Central memory CD8-positive, alpha-beta T cell (primary cell): Measurements from ENCODE around the gene ANKRD61.

Experiments used
- ATAC-seq: fragments of 150-1000 bp; cut with Tn5 transposase; replicated peaks from 2 replicates; pipeline ENCODE4 v1.10.0; 2022; ENCODE audit warnings: mild to moderate bottlenecking, moderate FRiP score, moderate number of reproducible peaks; ENCODE audit not compliant: poor library complexity, severe bottlenecking; ENCODE audit errors: extremely low read depth
- DNase-seq, 2 donors: peaks; one replicate each; pipeline ENCODE4 v3.0.0; 2021; ENCODE audit warnings: low spot score in 2 of 2
- H3K27ac Mint-ChIP-seq: one replicate; pipeline ENCODE4 v1.8.0; 2022; ENCODE audit warnings: low read depth, mild to moderate bottlenecking, moderate library complexity, mixed read lengths
- H3K27me3 Mint-ChIP-seq: one replicate; pipeline ENCODE4 v1.8.0; 2022; ENCODE audit warnings: mixed read lengths
- H3K36me3 Mint-ChIP-seq: one replicate; pipeline ENCODE4 v1.8.0; 2022; ENCODE audit warnings: mild to moderate bottlenecking, moderate library complexity, mixed read lengths; ENCODE audit not compliant: insufficient read depth
- H3K4me1 Mint-ChIP-seq: one replicate; pipeline ENCODE4 v1.8.0; 2022; ENCODE audit warnings: mixed read lengths
- H3K4me3 Mint-ChIP-seq: one replicate; pipeline ENCODE4 v1.8.0; 2022; ENCODE audit warnings: mild to moderate bottlenecking, moderate library complexity, mixed read lengths
- H3K9me3 Mint-ChIP-seq: one replicate; pipeline ENCODE4 v1.8.0; 2022; ENCODE audit warnings: mixed read lengths

Gene ANKRD61

GRCh38 chr7:6020371-6021286, 10.5 kb upstream of the ANKRD61 start:
- Mint-ChIP-seq H3K27ac (peak overlapping the region; percentile 67), H3K4me1 (peaks cover 5% of the 10 kb centered on the region), H3K9me3 (no peaks in the 10 kb centered on the region), H3K4me3 (no peak overlapping the region), H3K36me3 (peaks cover 67% of the 10 kb centered on the region), H3K27me3 (no peaks in the 10 kb centered on the region)
- ATAC-seq, result no peak
- DNase-seq, result no peak

DNA sequence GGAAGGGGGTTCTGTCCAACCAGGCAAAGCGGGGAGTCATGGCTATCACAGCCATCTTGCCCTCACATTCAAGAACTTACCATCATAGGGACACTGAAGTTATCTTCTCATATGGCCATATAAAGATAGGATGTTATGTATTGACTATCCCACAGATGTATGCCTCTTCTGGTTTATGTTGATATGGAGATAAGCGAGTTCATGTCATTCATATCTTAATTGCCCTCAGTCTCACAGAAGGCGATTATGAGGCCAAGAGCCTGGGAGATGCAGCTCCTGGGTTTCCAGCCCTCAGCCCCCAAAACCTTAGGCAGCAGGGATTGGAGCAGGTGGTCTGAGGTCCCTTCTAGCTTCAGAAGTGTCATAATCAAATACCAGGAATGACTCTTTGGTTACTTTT, 8.5 kb upstream of the ANKRD61 start:
- H3K27ac Mint-ChIP-seq, result no peak overlapping the region
- H3K4me3 Mint-ChIP-seq, result no peak overlapping the region
- H3K36me3 Mint-ChIP-seq, result peaks cover 65% of the 10 kb centered on the region
- DNase-seq, result no peak
- no peaks in the 10 kb centered on the region for H3K9me3 Mint-ChIP-seq
- H3K4me1 Mint-ChIP-seq, result peaks cover 13% of the 10 kb centered on the region
- no peak for ATAC-seq
- H3K27me3 Mint-ChIP-seq, result no peaks in the 10 kb centered on the region

GRCh38 chr7:6023974-6024435, 7.2 kb upstream of the ANKRD61 start:
- Mint-ChIP-seq H3K27ac (no peak overlapping the region), H3K27me3 (no peaks in the 10 kb centered on the region), H3K9me3 (no peaks in the 10 kb centered on the region), H3K36me3 (peaks cover 67% of the 10 kb centered on the region), H3K4me1 (peaks cover 13% of the 10 kb centered on the region), H3K4me3 (no peak overlapping the region)
- no peak for DNase-seq
- ATAC-seq, result no peak

DNA sequence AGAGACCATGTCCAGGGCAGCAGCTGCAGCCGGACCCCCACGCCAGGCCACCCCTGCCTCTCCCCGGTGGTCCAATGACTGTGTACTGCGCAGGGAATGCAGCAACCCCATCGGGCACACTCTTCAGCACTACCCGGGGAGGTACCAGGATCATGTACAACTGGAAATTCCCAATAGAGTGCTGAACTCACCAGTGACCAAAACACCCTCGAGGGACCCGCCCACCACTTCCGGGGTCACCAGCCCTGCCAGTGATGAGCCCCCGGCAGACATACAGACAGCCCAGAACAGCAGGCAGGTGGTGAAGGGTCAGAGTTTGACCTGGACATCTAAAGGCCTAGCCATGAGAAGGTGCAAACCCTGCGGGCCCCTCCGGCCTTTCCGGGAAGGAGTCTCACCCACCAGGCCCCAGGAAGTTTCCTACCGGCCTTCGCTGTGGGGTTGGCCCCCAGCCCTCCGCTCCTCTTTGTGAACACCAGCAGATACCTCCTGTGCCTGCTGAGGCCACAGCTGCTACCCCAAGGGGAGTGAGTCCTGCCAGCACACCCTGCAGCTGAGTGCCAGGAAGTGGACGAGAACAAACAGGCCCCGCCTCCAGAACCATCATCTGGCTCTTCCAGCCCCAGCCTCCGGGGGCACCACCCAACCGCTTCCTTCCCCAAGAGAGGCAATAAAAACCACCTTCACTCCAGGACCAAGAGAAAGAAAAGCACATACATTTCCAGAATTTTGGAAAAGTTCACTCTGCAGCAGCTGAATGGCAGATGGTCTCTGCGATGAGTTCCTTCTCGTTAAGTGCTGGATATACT, 5.0 kb upstream of the ANKRD61 start:
- peak overlapping the region; percentile 92 for H3K27ac Mint-ChIP-seq
- ATAC-seq, result peak; percentile 99
- H3K4me3 Mint-ChIP-seq, result peak overlapping the region; percentile 82
- peak; percentile 49 to 61 for DNase-seq
- peaks cover 58% of the 10 kb centered on the region for H3K36me3 Mint-ChIP-seq
- H3K9me3 Mint-ChIP-seq, result no peaks in the 10 kb centered on the region
- peaks cover 20% of the 10 kb centered on the region for H3K4me1 Mint-ChIP-seq
- no peaks in the 10 kb centered on the region for H3K27me3 Mint-ChIP-seq

DNA sequence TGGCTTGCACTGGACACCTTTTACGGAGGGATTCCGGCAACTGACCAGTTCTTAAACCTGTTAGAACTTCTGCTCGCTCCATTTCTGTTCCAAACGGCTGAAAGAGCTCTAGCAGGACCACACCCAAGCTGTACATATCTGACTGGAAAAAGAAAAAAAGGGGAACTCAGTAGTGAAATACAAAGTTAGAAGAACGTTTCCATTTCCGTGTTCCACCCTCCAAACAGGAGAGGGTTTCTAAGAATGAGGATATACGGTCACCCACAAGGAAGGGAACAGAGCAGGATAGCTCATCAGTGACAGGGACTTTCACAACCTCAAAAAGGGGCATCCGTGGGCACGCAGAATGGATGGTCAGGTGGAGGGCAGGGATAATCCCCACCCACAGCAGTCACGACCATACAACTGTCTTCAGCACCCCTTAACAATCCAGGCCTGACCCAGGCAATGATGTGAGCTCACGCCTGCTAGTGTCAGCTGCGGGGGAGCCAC, 4.3 kb upstream of the ANKRD61 start:
- no peak for DNase-seq
- ATAC-seq, result no peak
- peak overlapping the region; percentile 92 for H3K27ac Mint-ChIP-seq
- peaks cover 57% of the 10 kb centered on the region for H3K36me3 Mint-ChIP-seq
- H3K4me1 Mint-ChIP-seq, result peaks cover 26% of the 10 kb centered on the region
- H3K27me3 Mint-ChIP-seq, result no peaks in the 10 kb centered on the region
- no peaks in the 10 kb centered on the region for H3K9me3 Mint-ChIP-seq
- peak overlapping the region; percentile 82 for H3K4me3 Mint-ChIP-seq

DNA sequence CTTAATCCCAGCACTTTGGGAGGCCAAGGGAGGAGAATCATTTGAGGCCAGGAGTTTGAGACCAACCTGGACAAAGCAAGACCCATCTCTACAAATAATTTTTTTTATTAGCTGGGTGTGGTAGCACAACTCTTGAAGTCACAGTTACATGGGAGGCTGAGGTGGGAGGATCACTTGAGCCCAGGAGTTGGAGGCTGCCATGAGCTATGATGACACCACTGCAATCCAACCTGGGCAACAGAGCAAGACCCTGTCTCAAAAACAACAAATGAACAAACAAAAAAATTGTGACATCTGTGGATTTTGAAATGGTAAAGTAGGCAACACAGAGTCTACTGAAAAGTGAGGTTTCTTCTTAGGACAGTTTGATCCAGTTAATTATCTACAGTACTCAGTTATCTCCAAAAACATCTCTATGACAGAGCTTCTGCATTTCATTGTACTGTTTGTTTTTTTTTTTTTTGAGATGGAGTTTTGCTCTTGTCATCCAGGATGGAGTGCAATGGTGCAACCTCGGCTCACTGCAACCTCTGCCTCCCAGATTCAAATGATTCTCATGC, 3.3 kb upstream of the ANKRD61 start:
- no peak for DNase-seq
- Mint-ChIP-seq H3K9me3 (no peaks in the 10 kb centered on the region), H3K4me1 (peaks cover 28% of the 10 kb centered on the region), H3K27me3 (no peaks in the 10 kb centered on the region), H3K36me3 (peaks cover 58% of the 10 kb centered on the region), H3K4me3 (no peak overlapping the region), H3K27ac (no peak overlapping the region)
- ATAC-seq, result no peak

DNA sequence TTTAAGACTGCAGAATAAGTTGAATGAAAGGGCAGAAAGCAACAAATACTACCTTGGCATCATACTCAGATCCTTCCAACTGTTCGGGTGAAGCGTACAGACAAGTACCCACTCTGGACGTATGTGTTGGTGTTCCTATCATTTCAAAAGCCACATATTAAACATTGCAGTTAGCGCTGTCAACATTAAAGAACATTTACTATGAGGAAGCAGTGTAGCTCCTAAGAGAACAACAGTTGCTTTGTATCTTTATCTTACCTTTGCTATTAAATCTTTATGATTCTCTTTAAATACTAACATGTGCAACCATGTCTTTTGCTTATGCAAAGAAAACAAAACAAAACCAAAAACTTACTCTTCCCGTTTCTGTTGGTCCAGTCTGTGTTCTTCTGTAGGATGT, 2.6 kb upstream of the ANKRD61 start:
- Mint-ChIP-seq H3K36me3 (peaks cover 54% of the 10 kb centered on the region), H3K27ac (no peak overlapping the region), H3K4me3 (no peak overlapping the region), H3K27me3 (no peaks in the 10 kb centered on the region), H3K9me3 (no peaks in the 10 kb centered on the region), H3K4me1 (peaks cover 32% of the 10 kb centered on the region)
- DNase-seq, result no peak
- ATAC-seq, result no peak

DNA sequence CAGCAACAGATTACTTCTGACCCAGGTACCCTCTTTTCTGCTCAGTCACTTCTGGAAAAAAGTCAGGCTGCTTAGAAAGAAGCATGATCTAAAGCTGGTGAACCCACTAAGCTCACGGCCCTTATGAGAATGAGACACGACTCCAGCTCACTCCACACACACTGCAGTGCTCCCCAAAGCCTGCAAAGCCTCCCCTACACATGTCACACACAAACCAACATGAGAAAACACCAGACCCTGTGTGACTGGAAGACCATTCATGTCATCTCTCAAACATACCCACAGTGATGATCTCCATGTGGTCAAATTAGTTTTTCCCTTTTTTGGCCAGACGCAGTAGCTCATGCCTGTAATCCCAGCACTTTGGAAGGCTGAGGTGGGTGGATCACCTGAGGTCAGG, 391 bp downstream of the ANKRD61 start:
- peak overlapping the region; percentile 46 for H3K27ac Mint-ChIP-seq
- H3K4me3 Mint-ChIP-seq, result peak overlapping the region; percentile 34
- peaks cover 52% of the 10 kb centered on the region for H3K36me3 Mint-ChIP-seq
- no peaks in the 10 kb centered on the region for H3K9me3 Mint-ChIP-seq
- ATAC-seq (no peak), DNase-seq (no peak)
- no peaks in the 10 kb centered on the region for H3K27me3 Mint-ChIP-seq
- H3K4me1 Mint-ChIP-seq, result peaks cover 28% of the 10 kb centered on the region

DNA sequence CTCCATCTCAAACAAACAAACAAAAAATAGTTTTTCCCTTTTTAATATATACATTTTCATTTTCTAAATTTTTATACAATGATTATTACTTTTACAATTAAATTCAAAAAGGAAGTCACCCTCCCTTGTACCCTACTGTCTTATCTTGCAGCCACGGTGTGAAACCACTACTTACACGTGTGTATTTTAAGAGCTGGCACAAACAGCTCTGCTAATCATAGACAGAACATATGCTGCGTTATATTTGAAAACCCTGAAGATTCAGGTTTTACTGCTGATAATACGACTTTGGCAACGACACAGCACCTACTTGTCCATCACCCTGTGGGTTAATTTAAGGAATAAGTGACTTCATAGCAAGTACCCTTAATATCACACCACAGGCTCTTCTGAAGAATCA, 991 bp downstream of the ANKRD61 start:
- DNase-seq (no peak), ATAC-seq (peak; percentile 96)
- Mint-ChIP-seq H3K27me3 (no peaks in the 10 kb centered on the region), H3K27ac (peak overlapping the region; percentile 46), H3K4me3 (peak overlapping the region; percentile 32), H3K9me3 (no peaks in the 10 kb centered on the region), H3K36me3 (peaks cover 55% of the 10 kb centered on the region), H3K4me1 (peaks cover 25% of the 10 kb centered on the region)

DNA sequence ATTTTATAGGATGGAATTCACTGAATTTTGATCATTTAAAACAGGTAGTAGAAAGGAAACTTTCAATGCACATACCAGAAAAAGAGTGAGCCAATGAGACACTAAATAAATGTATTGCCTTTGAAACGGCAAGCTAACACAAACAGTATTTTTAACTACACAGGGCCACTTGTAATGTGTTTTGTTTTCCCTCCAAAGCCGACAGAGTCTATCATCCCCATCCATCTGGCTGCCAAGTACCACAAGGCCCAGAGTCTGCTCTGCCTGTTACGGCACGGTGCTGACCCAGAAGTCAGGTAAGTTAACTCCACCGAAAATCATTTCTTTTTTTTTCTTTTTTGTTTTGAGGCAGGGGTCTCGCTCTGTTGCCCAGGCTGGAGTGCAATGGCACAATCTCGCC, 1.5 kb downstream of the ANKRD61 start:
- ATAC-seq, result no peak
- Mint-ChIP-seq H3K27ac (peak overlapping the region; percentile 69), H3K9me3 (no peaks in the 10 kb centered on the region)

DNA sequence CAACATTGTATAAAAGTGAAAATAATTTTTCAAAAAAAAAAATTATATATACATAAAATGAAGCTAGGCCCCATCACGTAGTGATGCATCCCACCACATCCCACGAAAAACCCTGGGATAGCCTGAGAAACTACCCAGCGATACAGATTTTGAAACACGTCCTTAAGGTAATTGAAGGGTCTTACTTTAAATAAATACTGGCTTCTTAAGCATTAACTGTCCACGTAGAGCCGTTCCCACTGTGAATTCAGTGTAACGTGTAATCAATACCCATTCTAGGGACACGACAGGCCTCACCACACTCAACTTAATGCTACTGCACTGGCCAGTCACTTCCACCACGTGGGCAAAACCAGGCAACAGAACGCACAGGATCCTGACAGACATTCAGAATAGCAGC, 4.0 kb downstream of the ANKRD61 start:
- DNase-seq (no peak), ATAC-seq (no peak)
- Mint-ChIP-seq H3K27ac (no peak overlapping the region), H3K36me3 (peaks cover 56% of the 10 kb centered on the region), H3K4me3 (no peak overlapping the region), H3K4me1 (peaks cover 25% of the 10 kb centered on the region), H3K27me3 (no peaks in the 10 kb centered on the region), H3K9me3 (no peaks in the 10 kb centered on the region)

More for the DNA sequence above, 1.5 kb downstream of the ANKRD61 start:
- peaks cover 25% of the 10 kb centered on the region for H3K4me1 Mint-ChIP-seq
- no peaks in the 10 kb centered on the region for H3K27me3 Mint-ChIP-seq
- H3K36me3 Mint-ChIP-seq, result peaks cover 57% of the 10 kb centered on the region
- H3K4me3 Mint-ChIP-seq, result peak overlapping the region; percentile 32
- DNase-seq, result no peak

- Mint-ChIP-seq H3K27me3 (no peaks in the 10 kb centered on the region), H3K9me3 (no peaks in the 10 kb centered on the region), H3K36me3 (peaks cover 61% of the 10 kb centered on the region), H3K4me3 (no peak overlapping the region), H3K4me1 (peaks cover 23% of the 10 kb centered on the region), H3K27ac (no peak overlapping the region)
- ATAC-seq (no peak), DNase-seq (no peak)
Observed at GRCh38 chr7:6035686-6036085, 4.5 kb downstream of the ANKRD61 start.
